ENCODE data around the gene ZNFX1.

ZNFX1 gene

DNA sequence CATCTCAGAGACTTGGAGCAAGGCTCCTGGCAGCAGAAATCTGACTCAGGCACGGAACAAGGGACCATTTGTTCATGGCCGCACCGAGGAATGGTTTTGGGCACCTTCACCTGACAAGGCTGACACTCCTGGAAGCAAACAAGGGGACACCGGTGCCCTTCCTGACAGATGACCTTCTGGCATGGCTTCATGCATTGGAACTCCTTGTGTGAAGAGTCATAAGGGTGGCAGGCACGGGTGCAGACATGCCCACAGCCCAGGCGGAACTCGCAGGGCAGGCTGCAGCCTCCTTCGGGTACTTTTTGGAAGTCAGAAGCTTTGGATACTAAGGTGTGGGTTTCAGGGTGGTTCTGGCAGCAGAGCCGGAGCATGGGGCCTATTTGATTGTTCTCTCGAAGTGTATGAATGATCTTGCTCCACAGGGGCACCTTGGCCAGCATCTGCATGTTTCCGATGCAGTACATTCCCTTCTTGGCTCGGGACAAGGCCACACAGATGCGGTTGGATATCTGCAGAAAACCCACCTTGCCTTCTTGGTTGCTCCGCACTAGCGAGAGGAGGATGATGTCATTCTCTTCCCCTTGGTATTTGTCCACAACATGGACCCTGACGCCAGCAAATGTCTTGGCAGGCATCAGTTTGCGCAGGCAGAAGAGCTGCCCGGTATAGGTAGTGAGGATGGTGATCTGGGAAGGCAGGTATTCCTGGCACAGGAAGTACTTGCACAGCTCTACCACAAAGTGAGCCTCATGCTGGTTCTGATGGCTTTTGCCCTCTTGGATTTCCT lies 28.8 kb downstream of the ZNFX1 start:
- Histone ChIP-seq H3K27me3 (ENCODE audit: control insufficient read depth, insufficient read depth, low read length) (no peaks in the 10 kb centered on the region), H3K27ac (no peak overlapping the region), H3K4me1 (peaks cover 8% of the 10 kb centered on the region), H3K79me2 (no peaks in the 10 kb centered on the region), H3K9me3 (ENCODE audit: control insufficient read depth, low read length) (no peaks in the 10 kb centered on the region), H3K4me3 (ENCODE audit: low read depth, low read length) (no peak overlapping the region), H3K4me2 (ENCODE audit: low read length) (no peak overlapping the region), H3K36me3 (ENCODE audit: control insufficient read depth, insufficient read depth, low read length) (no peaks in the 10 kb centered on the region), H2AFZ (no peak overlapping the region), H3K9ac (no peak overlapping the region)
- TF ChIP-seq, protein P1, sequence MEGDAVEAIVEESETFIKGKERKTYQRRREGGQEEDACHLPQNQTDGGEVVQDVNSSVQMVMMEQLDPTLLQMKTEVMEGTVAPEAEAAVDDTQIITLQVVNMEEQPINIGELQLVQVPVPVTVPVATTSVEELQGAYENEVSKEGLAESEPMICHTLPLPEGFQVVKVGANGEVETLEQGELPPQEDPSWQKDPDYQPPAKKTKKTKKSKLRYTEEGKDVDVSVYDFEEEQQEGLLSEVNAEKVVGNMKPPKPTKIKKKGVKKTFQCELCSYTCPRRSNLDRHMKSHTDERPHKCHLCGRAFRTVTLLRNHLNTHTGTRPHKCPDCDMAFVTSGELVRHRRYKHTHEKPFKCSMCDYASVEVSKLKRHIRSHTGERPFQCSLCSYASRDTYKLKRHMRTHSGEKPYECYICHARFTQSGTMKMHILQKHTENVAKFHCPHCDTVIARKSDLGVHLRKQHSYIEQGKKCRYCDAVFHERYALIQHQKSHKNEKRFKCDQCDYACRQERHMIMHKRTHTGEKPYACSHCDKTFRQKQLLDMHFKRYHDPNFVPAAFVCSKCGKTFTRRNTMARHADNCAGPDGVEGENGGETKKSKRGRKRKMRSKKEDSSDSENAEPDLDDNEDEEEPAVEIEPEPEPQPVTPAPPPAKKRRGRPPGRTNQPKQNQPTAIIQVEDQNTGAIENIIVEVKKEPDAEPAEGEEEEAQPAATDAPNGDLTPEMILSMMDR (IDR thresholded peaks at IDR 0.05): no peak

DNA sequence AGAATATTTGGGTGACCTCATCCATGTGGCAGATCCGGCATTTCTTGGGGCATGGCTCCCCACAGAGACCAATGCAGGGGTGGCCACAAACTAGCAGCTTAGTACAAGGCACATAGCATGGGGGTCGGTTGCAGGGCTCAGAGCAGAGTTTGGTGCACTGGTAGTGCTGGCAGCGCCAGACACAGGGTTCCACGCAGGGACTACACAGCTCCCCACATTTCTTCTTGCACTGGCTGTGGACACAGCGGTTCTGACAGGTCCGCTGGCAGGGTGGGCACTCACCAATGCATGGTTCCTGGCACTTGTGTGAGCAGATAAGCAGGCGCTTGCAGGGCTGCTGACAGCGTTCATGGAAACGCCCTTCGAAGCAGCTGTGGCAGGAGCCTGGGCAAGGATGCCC lies 29.6 kb downstream of the ZNFX1 start:
- TF ChIP-seq, protein P1 (IDR thresholded peaks at IDR 0.05): no peak
- Histone ChIP-seq H3K9me3 (ENCODE audit: control insufficient read depth, low read length) (no peaks in the 10 kb centered on the region), H2AFZ (no peak overlapping the region), H3K4me1 (peaks cover 8% of the 10 kb centered on the region), H3K79me2 (no peaks in the 10 kb centered on the region), H3K27me3 (ENCODE audit: control insufficient read depth, insufficient read depth, low read length) (no peaks in the 10 kb centered on the region), H3K4me3 (ENCODE audit: low read depth, low read length) (no peak overlapping the region), H3K36me3 (ENCODE audit: control insufficient read depth, insufficient read depth, low read length) (no peaks in the 10 kb centered on the region), H3K4me2 (ENCODE audit: low read length) (no peak overlapping the region), H3K9ac (no peak overlapping the region), H3K27ac (no peak overlapping the region)

DNA sequence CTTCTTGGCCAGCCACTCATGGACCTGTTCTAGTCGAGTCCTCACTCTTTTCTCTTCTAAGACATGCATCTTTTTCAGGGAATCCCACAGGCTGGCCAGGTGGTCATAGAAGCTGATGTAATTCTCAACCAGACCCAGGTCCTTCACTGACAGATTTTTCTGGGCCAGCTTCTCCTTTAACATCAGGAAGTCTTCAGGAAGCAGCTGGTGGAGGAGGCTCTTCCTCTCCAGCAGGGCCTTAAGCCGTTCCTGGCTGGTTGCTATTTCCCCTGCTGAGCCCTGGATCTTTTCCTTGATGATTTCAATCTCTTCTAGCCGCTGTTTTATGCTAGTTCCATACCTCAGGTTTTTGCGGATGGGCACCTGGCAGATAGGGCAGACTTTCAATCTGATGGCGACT lies 30.1 kb downstream of the ZNFX1 start:
- Histone ChIP-seq H3K4me1 (peaks cover 3% of the 10 kb centered on the region), H3K27me3 (ENCODE audit: control insufficient read depth, insufficient read depth, low read length) (no peaks in the 10 kb centered on the region), H3K9ac (no peak overlapping the region), H3K4me3 (ENCODE audit: low read depth, low read length) (no peak overlapping the region), H3K4me2 (ENCODE audit: low read length) (no peak overlapping the region), H3K79me2 (no peaks in the 10 kb centered on the region), H3K9me3 (ENCODE audit: control insufficient read depth, low read length) (no peaks in the 10 kb centered on the region), H3K36me3 (ENCODE audit: control insufficient read depth, insufficient read depth, low read length) (no peaks in the 10 kb centered on the region), H2AFZ (no peak overlapping the region), H3K27ac (no peak overlapping the region)
- TF ChIP-seq, protein P1 (IDR thresholded peaks at IDR 0.05): no peak

DNA sequence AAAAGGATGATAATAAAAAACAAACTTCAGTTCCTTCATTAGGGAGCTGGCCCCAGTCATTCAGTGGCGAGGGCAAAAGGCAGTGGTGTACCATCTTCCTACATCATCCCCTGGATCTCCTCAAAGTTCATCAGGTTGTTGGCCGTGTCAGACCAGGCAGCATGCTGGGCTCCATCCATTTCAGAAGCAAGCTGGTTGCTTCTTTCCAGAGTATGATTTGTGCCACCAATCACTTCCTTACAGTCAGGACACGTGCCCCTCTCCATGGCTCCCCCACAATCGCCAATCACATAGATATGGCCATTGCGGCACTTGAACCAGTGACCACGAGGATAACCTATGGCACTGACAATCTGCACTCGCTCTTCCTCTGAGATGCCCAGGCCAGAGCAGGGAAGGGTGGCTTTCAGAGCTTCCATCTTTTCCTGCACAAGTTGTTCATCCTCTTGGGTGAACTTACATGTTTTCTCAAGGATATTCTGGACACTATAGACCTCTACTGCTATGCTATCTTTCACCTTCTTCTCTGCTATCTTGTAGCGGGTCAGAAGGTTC lies 30.6 kb downstream of the ZNFX1 start:
- Histone ChIP-seq H3K9me3 (ENCODE audit: control insufficient read depth, low read length) (no peaks in the 10 kb centered on the region), H3K36me3 (ENCODE audit: control insufficient read depth, insufficient read depth, low read length) (no peaks in the 10 kb centered on the region), H3K79me2 (no peaks in the 10 kb centered on the region), H3K4me2 (ENCODE audit: low read length) (no peak overlapping the region), H3K4me1 (no peaks in the 10 kb centered on the region), H3K27ac (no peak overlapping the region), H2AFZ (no peak overlapping the region), H3K9ac (no peak overlapping the region), H3K4me3 (ENCODE audit: low read depth, low read length) (no peak overlapping the region), H3K27me3 (ENCODE audit: control insufficient read depth, insufficient read depth, low read length) (no peaks in the 10 kb centered on the region)
- TF ChIP-seq, protein P1 (IDR thresholded peaks at IDR 0.05): no peak

Measured in parathyroid adenoma (tissue), 2 donors.